Smooth muscle cell (in vitro differentiated cells): ENCODE measurements around the gene PAPPA. TPM values are rescaled to one million over a fixed set of nuclear protein-coding genes. Genes with fewer than 3 reads are reported as not detected.

ENCODE experiments used
- DNase-seq: peaks from one replicate; lab custom pipeline; 2025; ENCODE audit not compliant: unreplicated experiment; lab: John Stamatoyannopoulos, UW
- H2AFZ ChIP-seq: fragments of 200-600 bp; sonication (generic); 2 replicates; pipeline ENCODE4 v1.6.0; 2016; ENCODE audit warnings: antibody characterized with exemption, low read depth, mild to moderate bottlenecking
- H3F3A ChIP-seq: fragments of 200-600 bp; sonication (generic); 2 replicates; pipeline ENCODE4 v1.6.0; 2017; ENCODE audit warnings: antibody characterized with exemption, low read depth
- H3K27ac ChIP-seq: fragments of 200-600 bp; sonication (generic); 2 replicates; pipeline ENCODE4 v1.5.1; 2016; ENCODE audit warnings: low read depth, mild to moderate bottlenecking
- H3K27me3 ChIP-seq: fragments of 200-600 bp; sonication (generic); 2 replicates; pipeline ENCODE4 v1.6.1; 2016; ENCODE audit warnings: low read depth, mild to moderate bottlenecking
- H3K36me3 ChIP-seq: fragments of 200-600 bp; sonication (generic); 2 replicates; pipeline ENCODE4 v1.5.1; 2016; ENCODE audit warnings: low read depth
- H3K4me1 ChIP-seq: fragments of 200-600 bp; sonication (generic); 2 replicates; pipeline ENCODE4 v1.5.1; 2016; ENCODE audit warnings: low read depth
- H3K4me2 ChIP-seq: fragments of 200-600 bp; sonication (generic); 2 replicates; pipeline ENCODE4 v1.6.0; 2016; ENCODE audit warnings: mild to moderate bottlenecking
- H3K4me3 ChIP-seq: fragments of 200-600 bp; sonication (generic); 2 replicates; pipeline ENCODE4 v1.5.1; 2016; ENCODE audit warnings: mild to moderate bottlenecking
- H3K79me2 ChIP-seq: fragments of 200-600 bp; sonication (generic); 2 replicates; pipeline ENCODE4 v1.6.0; 2016; ENCODE audit warnings: low read depth, mild to moderate bottlenecking
- H3K9ac ChIP-seq: fragments of 200-600 bp; sonication (generic); 2 replicates; pipeline ENCODE4 v1.6.0; 2016; ENCODE audit warnings: low read depth
- H3K9me3 ChIP-seq: fragments of 200-600 bp; sonication (generic); replicated peaks from 2 replicates; pipeline ENCODE4 v1.5.1; 2016; ENCODE audit warnings: low read depth
- H4K20me1 ChIP-seq: fragments of 200-600 bp; sonication (generic); 2 replicates; pipeline ENCODE4 v1.6.0; 2016; ENCODE audit warnings: low read depth
- WGBS: methylation state at CpG from one replicate; pipeline ENCODE4 v1.1.7; 2016; ENCODE audit warnings: low lambda C conversion rate; 5-methylcytosine and 5-hydroxymethylcytosine counted together
- polyA plus RNA-seq: library from polyadenylated mRNA; unstranded; fragments of >200 nt; fragmentation: Nextera tagmentation; extraction: Ambion mirVana; gene quantifications from 2 replicates; pipeline ENCODE4 v1.2.1, GENCODE V29; 2016
- total RNA-seq: library from RNA; depleted of rRNA; stranded (reverse); fragments of >200 nt; gene quantifications from 2 replicates; pipeline ENCODE4 v1.2.3, GENCODE V29; 2014
- TF ChIP-seq, protein P1 (sequence below): fragments of 200-600 bp; sonication (generic); IDR thresholded peaks from 2 replicates; pipeline ENCODE4 v1.5.1; 2017; ENCODE audit warnings: borderline replicate concordance, mild to moderate bottlenecking, antibody characterized with exemption; ENCODE audit not compliant: insufficient read depth, poor library complexity, severe bottlenecking

Gene PAPPA
- total and polyA plus RNA-seq, 2 experiments from 2014 or later, result 27.7 to 114 TPM

DNA sequence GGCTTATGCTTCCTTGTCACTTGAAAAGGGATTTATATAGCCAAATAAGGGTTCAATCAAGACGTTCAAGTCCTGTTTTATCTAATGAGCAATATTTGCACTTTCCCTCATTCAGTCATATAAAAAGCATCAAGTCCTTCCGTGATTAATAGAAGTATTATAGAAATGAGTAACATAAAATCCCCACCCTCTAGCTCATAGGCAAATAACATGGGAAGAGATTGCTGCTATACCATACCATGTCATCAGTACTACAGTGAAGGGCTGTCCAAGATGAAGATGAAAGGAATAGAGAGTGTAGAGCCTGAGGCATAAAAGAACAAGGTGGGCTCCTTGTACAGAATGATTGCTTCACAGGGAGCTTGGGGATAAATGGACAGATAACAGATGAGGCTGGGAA, 20.4 kb upstream of the PAPPA start:
- Histone ChIP-seq H3K27ac (no peak overlapping the region), H3K36me3 (no peaks in the 10 kb centered on the region), H3K27me3 (no peaks in the 10 kb centered on the region), H3K79me2 (no peaks in the 10 kb centered on the region), H3K4me2 (no peak overlapping the region), H3K4me1 (no peaks in the 10 kb centered on the region), H2AFZ (no peak overlapping the region), H3F3A (no peaks in the 10 kb centered on the region), H3K9ac (no peak overlapping the region), H4K20me1 (no peaks in the 10 kb centered on the region), H3K4me3 (no peak overlapping the region), H3K9me3 (peaks cover 4% of the 10 kb centered on the region)
- WGBS, result 47% methylated on average over 2 of the region's 2 CpGs
- no peak for DNase-seq
- TF ChIP-seq, protein P1, sequence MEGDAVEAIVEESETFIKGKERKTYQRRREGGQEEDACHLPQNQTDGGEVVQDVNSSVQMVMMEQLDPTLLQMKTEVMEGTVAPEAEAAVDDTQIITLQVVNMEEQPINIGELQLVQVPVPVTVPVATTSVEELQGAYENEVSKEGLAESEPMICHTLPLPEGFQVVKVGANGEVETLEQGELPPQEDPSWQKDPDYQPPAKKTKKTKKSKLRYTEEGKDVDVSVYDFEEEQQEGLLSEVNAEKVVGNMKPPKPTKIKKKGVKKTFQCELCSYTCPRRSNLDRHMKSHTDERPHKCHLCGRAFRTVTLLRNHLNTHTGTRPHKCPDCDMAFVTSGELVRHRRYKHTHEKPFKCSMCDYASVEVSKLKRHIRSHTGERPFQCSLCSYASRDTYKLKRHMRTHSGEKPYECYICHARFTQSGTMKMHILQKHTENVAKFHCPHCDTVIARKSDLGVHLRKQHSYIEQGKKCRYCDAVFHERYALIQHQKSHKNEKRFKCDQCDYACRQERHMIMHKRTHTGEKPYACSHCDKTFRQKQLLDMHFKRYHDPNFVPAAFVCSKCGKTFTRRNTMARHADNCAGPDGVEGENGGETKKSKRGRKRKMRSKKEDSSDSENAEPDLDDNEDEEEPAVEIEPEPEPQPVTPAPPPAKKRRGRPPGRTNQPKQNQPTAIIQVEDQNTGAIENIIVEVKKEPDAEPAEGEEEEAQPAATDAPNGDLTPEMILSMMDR, result no peak

DNA sequence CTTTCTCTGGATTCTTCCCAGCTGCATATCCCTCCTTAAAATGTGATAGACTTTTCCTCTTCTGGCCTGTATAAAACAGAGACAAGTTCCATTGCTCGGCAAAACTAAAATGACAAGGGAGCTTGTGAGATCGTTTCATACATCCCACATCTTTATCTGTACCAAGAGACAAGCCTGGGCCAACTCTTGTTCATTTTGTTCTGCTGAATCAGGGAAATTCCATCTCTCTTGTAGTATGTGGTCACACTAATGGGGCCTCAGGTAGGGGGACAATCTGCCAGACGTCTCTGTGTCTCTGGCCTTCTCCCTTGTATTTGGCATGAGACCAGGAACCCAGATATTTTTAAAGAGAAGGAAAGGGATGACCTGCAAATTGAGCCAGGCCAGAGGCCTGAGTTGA, 18.6 kb upstream of the PAPPA start:
- DNase-seq, result no peak
- no peaks in the 10 kb centered on the region for H3K79me2 ChIP-seq
- H3K4me3 ChIP-seq, result no peak overlapping the region
- no peaks in the 10 kb centered on the region for H3K4me1 ChIP-seq
- H3K27ac ChIP-seq, result no peak overlapping the region
- TF ChIP-seq, protein P1, result no peak
- WGBS, result 24% methylated on average over 3 of the region's 3 CpGs
- peaks cover 4% of the 10 kb centered on the region for H3K9me3 ChIP-seq
- peak overlapping the region; percentile 6 for H3K4me2 ChIP-seq
- H3K9ac ChIP-seq, result no peak overlapping the region
- H2AFZ ChIP-seq, result peak overlapping the region; percentile 55
- no peaks in the 10 kb centered on the region for H4K20me1 ChIP-seq
- no peaks in the 10 kb centered on the region for H3K36me3 ChIP-seq
- H3K27me3 ChIP-seq, result no peaks in the 10 kb centered on the region
- no peaks in the 10 kb centered on the region for H3F3A ChIP-seq

DNA sequence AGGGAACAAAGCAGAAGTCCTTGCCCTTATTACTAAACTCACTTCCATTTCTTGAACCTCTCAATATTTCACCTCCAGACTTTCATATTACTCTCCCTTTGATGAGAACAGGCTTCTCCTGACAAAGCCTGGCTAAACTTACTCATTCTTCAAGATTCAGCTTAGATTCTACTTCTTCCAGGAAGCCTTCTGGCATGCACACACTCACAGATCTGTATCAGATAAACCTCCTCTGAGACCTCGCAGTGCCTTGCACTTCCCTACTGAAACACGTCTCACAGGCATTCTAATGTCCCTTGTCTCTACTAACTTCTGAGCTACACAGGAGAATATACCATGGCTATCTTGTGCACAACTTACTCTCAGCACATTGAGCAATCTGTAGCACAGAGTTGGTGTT, 16.6 kb upstream of the PAPPA start:
- Histone ChIP-seq H3K27ac (no peak overlapping the region), H3F3A (no peaks in the 10 kb centered on the region), H3K4me2 (no peak overlapping the region), H4K20me1 (no peaks in the 10 kb centered on the region), H3K4me1 (no peaks in the 10 kb centered on the region), H2AFZ (no peak overlapping the region), H3K4me3 (no peak overlapping the region), H3K9ac (no peak overlapping the region), H3K79me2 (no peaks in the 10 kb centered on the region), H3K9me3 (no peaks in the 10 kb centered on the region), H3K36me3 (no peaks in the 10 kb centered on the region), H3K27me3 (no peaks in the 10 kb centered on the region)
- WGBS, result 55% methylated on average over 2 of the region's 2 CpGs
- TF ChIP-seq, protein P1, result no peak
- DNase-seq, result no peak

DNA sequence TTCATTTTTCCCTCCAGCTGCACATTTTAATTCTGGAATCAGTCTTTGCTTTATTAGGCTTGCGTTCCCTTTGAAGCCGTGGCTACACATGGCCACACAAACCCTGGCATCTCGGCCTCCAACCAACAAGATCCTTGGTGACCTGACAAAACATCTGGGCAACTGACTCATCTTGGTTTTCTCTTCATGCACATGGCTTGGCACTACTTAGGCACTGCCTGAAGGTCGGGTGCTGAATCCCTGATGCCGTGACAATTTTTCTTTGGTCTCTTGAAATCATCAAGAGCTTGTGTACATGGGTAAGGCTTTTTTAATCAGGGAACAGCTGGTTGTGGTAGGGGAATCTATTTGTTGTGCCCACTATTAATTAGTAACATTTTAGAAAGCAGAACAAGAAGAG, 16.0 kb upstream of the PAPPA start:
- TF ChIP-seq, protein P1, result no peak
- 93% methylated on average over 5 of the region's 5 CpGs for WGBS
- DNase-seq, result no peak

More for the DNA sequence above, 16.0 kb upstream of the PAPPA start:
- no peaks in the 10 kb centered on the region for H4K20me1 ChIP-seq
- H3F3A ChIP-seq, result no peaks in the 10 kb centered on the region
- no peaks in the 10 kb centered on the region for H3K9me3 ChIP-seq
- H3K27me3 ChIP-seq, result no peaks in the 10 kb centered on the region
- H3K4me2 ChIP-seq, result no peak overlapping the region
- H3K4me1 ChIP-seq, result no peaks in the 10 kb centered on the region
- no peak overlapping the region for H3K9ac ChIP-seq
- H3K79me2 ChIP-seq, result no peaks in the 10 kb centered on the region
- no peaks in the 10 kb centered on the region for H3K36me3 ChIP-seq
- H2AFZ ChIP-seq, result no peak overlapping the region
- H3K27ac ChIP-seq, result no peak overlapping the region
- no peak overlapping the region for H3K4me3 ChIP-seq
